GM19043 (cell line): ENCODE data around the gene HIVEP2.

ENCODE experiments used
- ATAC-seq: cut with Tn5 transposase; IDR thresholded peaks from one replicate; pipeline ENCODE4 v1.9.1; 2021; ENCODE audit warnings: low read depth; ENCODE audit not compliant: unreplicated experiment

The HIVEP2 gene

DNA sequence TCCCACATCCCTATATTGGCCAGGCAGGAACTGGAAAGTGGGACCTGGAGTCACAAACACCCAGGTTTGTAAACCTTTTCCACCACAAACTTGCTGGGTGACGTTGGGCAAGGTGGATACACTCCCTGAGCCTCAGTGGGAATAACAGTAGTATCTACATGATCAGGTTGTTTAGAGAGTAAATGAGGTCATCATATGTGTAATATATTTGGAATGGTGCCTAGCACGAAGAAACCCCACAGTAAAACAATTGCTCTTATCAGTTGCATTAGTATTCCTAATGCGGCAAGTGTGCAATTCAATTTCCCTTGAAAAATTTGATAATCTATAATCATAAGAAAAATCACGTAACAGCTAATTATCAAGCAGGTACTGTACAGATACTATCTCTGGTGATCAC, 51.9 kb downstream of the HIVEP2 start:
- no peak for ATAC-seq

DNA sequence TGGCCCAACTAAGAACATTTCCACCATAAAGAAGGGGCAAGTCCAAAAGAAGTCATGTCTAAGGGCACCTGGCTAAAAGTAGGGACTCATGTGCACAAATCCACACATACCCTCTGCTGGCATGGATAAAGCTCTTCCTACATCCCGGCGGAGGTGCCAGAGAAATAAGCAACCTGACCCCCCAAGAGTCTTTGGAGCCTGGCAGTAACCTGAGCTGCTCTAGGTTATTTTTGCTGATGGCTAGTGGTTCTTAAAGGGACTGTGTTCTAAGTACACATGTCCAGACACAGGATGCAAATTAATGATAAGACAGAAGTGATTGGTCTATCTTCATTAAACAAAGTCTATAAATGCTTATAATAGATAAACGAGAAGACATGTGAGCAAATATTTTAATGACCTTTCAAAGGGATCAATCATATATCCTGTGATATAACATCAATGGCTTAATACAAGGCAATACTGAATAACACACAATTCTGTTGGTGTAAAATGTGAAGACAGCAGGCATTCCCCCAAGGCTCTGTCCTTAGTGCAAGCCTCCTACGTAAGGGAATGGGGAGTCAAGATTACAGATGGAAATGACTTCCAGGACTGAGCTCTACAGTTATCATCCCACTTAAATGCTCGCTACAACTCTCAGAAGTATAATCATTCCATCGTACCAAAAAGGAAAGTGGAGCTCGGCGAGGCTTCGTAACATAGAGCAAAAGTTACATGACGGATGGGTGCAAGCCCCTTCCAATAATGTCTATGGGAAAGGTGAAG, 52.5 kb downstream of the HIVEP2 start:
- no peak for ATAC-seq

DNA sequence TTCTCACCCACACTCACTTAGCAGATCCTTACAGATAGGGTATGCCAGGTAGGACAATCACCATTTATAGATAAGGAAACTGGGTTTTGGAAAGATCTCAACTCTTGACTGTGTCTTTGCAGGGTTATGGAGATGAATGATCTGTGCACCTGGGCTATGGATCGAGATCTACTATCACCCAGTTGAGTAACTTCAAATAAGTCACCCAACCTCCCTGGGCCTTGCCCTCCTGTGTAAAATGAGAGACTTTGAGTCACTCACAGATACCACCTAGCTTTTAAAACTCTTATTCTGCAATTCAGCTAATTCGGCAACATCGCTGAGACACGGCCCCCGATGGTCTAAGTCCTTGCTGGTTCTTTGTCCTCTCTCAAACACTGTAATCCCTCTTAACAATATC, 53.5 kb downstream of the HIVEP2 start:
- ATAC-seq = no peak

- no peak for ATAC-seq
Observed at GRCh38 chr6:142888456-142888855, 56.5 kb downstream of the HIVEP2 start.

DNA sequence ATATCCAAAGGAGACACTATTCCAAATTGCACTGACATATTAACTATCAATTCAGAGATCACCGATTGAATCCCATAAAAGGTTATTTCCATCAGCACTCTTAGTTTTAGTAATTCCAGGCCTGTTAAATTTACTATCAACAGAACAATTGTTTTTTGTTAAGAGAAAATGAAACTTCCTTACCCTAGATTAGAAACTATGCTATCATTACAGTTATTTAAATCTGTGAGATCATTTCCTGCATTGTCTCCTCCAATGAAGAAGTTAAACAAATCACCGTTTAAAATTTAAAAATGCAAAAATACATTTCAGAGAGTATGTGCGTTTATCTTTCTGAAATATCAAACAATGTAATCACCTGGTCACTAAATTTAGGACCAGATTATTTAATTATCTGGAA, 57.5 kb downstream of the HIVEP2 start:
- ATAC-seq = no peak

DNA sequence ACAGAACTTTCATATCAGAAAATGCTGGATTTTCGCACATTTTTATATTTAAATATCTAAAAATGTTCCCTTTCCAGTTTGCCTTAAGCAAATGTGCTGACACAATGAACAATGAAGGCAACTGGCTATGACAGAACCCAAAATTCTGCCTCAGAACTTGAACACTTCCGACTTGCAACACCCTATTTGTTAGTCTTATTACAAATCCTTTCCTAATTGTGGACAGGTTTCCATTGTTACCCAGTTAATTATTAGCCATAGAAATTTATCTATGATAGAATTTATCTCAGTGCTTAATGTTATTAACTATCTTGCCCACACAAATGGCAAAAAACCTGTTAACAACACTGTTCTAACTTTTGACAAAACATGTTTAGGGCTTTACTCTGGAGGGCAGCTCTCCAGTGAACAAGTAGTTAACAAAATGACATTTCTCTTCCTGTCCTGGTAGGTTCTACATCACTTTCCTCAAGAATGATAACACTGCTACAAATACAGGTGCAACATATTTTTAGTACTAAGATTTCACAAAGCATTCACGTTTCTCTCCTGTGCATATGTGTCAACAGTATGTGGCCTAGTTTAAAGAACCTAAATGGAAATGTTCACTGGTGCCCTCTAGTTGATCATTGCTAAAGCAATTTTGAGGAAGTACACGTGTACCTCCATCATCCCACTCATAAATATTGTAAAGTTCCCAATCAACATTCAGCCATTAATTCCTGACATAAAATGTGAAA, 58.4 kb downstream of the HIVEP2 start:
- peak; percentile 79 for ATAC-seq

GRCh38 chr6:142885182-142885867, 59.7 kb downstream of the HIVEP2 start:
- ATAC-seq = peak; percentile 59

GRCh38 chr6:142884214-142885035, 60.6 kb downstream of the HIVEP2 start:
- ATAC-seq = no peak

GRCh38 chr6:142883011-142883410, 62.0 kb downstream of the HIVEP2 start:
- ATAC-seq = no peak

GRCh38 chr6:142881761-142882160, 63.2 kb downstream of the HIVEP2 start:
- no peak for ATAC-seq

GRCh38 chr6:142881290-142881689, 63.7 kb downstream of the HIVEP2 start:
- ATAC-seq = no peak

- ATAC-seq = no peak
Observed at GRCh38 chr6:142880201-142880600, 64.8 kb downstream of the HIVEP2 start.

GRCh38 chr6:142879527-142879926, 65.4 kb downstream of the HIVEP2 start:
- ATAC-seq = no peak

GRCh38 chr6:142879076-142879475, 65.9 kb downstream of the HIVEP2 start:
- ATAC-seq = no peak

GRCh38 chr6:142878407-142878806, 66.6 kb downstream of the HIVEP2 start:
- ATAC-seq = no peak

DNA sequence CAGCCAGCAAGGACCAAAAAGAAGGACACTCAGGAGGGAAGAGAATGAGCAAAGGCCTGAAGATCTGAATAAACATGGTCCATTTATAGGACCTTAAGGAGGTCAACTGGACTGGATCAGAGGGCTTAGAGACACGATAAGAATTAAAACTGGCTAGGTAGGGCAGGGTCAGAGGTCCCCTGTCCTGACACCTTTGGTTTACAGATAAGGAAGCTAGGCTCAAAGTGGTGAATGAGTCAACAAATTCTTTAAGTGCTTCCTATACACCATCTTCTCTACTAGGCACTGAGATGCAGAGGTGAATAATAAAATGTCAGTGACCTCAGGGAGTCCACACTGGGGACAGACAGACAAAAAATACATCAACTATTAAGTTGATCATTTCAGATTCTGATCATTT, 70.3 kb downstream of the HIVEP2 start:
- ATAC-seq = no peak

GRCh38 chr6:142872376-142872775, 72.6 kb downstream of the HIVEP2 start:
- ATAC-seq = no peak

DNA sequence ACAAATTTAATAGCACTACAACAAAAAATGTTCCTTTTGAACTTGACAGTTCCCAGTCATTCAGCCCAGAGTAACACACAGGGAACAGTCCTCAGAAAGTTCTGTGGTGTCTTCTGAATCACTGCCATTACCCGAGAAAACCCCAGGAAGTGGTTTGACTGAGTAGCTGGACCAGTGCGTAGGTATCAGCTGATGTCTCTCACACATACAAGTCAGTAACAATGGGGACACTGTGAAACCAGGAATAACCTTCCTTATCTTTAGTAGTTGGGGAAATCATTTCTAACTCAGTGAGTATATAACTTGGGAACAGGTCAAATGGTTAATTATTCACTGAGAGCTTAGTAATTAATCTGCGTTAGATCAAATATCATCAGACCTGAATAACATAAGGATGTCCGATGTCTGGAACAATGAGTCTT, 73.1 kb downstream of the HIVEP2 start:
- peak; percentile 81 for ATAC-seq

- no peak for ATAC-seq
Observed at GRCh38 chr6:142870787-142871415, 74.1 kb downstream of the HIVEP2 start.

- no peak for ATAC-seq
Observed at GRCh38 chr6:142868917-142869316, 76.1 kb downstream of the HIVEP2 start.
